H1 (cell line): ENCODE results near the gene RBM45. TPM values are rescaled to one million over a fixed set of nuclear protein-coding genes. Genes with fewer than 3 reads are reported as not detected.

Experiments used
- CTCF ChIA-PET: fragments of 300-600 bp; sonication (Branson Sonifier 250); formaldehyde crosslinking; loops from one replicate; lab custom pipeline; 2021; ENCODE audit not compliant: partially characterized antibody; lab: Charles Lee
- POLR2A ChIA-PET: fragments of 300-600 bp; sonication (Branson Sonifier 250); formaldehyde crosslinking; loops from one replicate; lab custom pipeline; 2021; ENCODE audit warnings: inconsistent platforms; ENCODE audit not compliant: partially characterized antibody; lab: Charles Lee
- DNase-seq, 2 experiments: peaks; one replicate each; pipeline versions ENCODE4 v3.0.0 to v3.0.0-alpha.2; 2010 to 2022; ENCODE audit warnings: low spot score in 2 of 2, low read depth in 1 of 2, mixed read lengths in 1 of 2
- FAIRE-seq: peaks from 2 replicates; lab custom pipeline; 2011; peaks lifted over from hg19 to GRCh38; lab: Jason Lieb, UNC
- H2AFZ ChIP-seq: 2 replicates; pipeline ENCODE4 v1.8.1; 2012; ENCODE audit warnings: low read length, inconsistent platforms
- H2AK5ac ChIP-seq: 2 replicates; pipeline ENCODE4 v1.6.1; 2013; ENCODE audit warnings: low read depth, low read length
- H2BK120ac ChIP-seq: replicated peaks from 2 replicates; pipeline ENCODE3; 2013; ENCODE audit warnings: low read depth, low read length, inconsistent platforms
- H2BK12ac ChIP-seq: 2 replicates; pipeline ENCODE4 v1.6.1; 2013; ENCODE audit warnings: low read depth, low read length
- H2BK15ac ChIP-seq: 2 replicates; pipeline ENCODE4 v1.6.1; 2013; ENCODE audit warnings: low read length
- H2BK20ac ChIP-seq: 2 replicates; pipeline ENCODE4 v1.6.1; 2013; ENCODE audit warnings: low read length
- H2BK5ac ChIP-seq: 2 replicates; pipeline ENCODE4 v1.6.1; 2013; ENCODE audit warnings: low read depth, low read length
- H3K14ac ChIP-seq: 2 replicates; pipeline ENCODE4 v1.6.1; 2013; ENCODE audit warnings: inconsistent platforms; ENCODE audit not compliant: insufficient read length
- H3K18ac ChIP-seq: 2 replicates; pipeline ENCODE4 v1.6.1; 2013; ENCODE audit warnings: low read length; ENCODE audit errors: extremely low read depth
- H3K23ac ChIP-seq: 2 replicates; pipeline ENCODE4 v1.6.1; 2013; ENCODE audit warnings: inconsistent platforms; ENCODE audit not compliant: insufficient read length
- H3K23me2 ChIP-seq: 2 replicates; pipeline ENCODE4 v1.6.1; 2013; ENCODE audit warnings: low read depth, low read length
- H3K27ac ChIP-seq: 2 replicates; pipeline ENCODE4 v1.6.1; 2011; ENCODE audit warnings: low read depth, low read length, inconsistent platforms
- H3K27me3 ChIP-seq, 4 experiments: replicated peaks in 1 of 4; 1 replicate in 1 of 4; 2 replicates in 3 of 4; pipeline versions ENCODE4 v1.6.1 to v1.8.1; 2011 to 2013; ENCODE audit warnings: low read length in 3 of 4, mild to moderate bottlenecking in 3 of 4, inconsistent platforms in 2 of 4, mixed read lengths in 2 of 4, moderate library complexity in 1 of 4; ENCODE audit not compliant: control insufficient read depth in 3 of 4, insufficient read depth in 3 of 4; ENCODE audit errors: extremely low read depth in 1 of 4
- H3K36me3 ChIP-seq, 4 experiments: 2 replicates each; pipeline versions ENCODE4 v1.6.1 to v1.8.1; 2011 to 2013; ENCODE audit warnings: mild to moderate bottlenecking in 4 of 4, low read length in 3 of 4, moderate library complexity in 2 of 4, control low read depth in 1 of 4, inconsistent platforms in 1 of 4; ENCODE audit not compliant: insufficient read depth in 4 of 4, control insufficient read depth in 2 of 4
- H3K4ac ChIP-seq: replicated peaks from 2 replicates; pipeline ENCODE3; 2013; ENCODE audit warnings: low read length, low read depth, mixed read lengths, inconsistent platforms; ENCODE audit not compliant: insufficient read length
- H3K4me1 ChIP-seq, 4 experiments: replicated peaks in 1 of 4; 1 replicate in 1 of 4; 2 replicates in 3 of 4; pipeline versions ENCODE4 v1.6.1 to v1.8.1; 2011 to 2013; ENCODE audit warnings: low read length in 3 of 4, inconsistent platforms in 2 of 4, mixed read lengths in 1 of 4; ENCODE audit not compliant: insufficient read depth in 4 of 4, control insufficient read depth in 3 of 4
- H3K4me2 ChIP-seq, 2 experiments: 2 replicates each; pipeline versions ENCODE4 v1.6.1 to v1.8.1; 2011 to 2013; ENCODE audit warnings: low read depth in 2 of 2, low read length in 2 of 2, control low read depth in 1 of 2, inconsistent platforms in 1 of 2, mild to moderate bottlenecking in 1 of 2; ENCODE audit not compliant: insufficient read depth in 1 of 2
- H3K4me3 ChIP-seq, 4 experiments: fragments of 200-600, 300-600 bp in 1 of 4; sonication (generic), shearing (Covaris generic), sonication (Bioruptor Twin) in 1 of 4; 2 replicates each; pipeline versions ENCODE4 v1.5.1 to v1.8.1; 2011 to 2016; ENCODE audit warnings: low read length in 4 of 4, low read depth in 3 of 4, control low read depth in 2 of 4, inconsistent platforms in 2 of 4, mild to moderate bottlenecking in 2 of 4, mixed read lengths in 1 of 4, moderate library complexity in 1 of 4; ENCODE audit not compliant: insufficient read depth in 2 of 4; ENCODE audit errors: extremely low read depth in 1 of 4
- H3K56ac ChIP-seq: replicated peaks from 2 replicates; pipeline ENCODE3; 2013; ENCODE audit warnings: low read depth, mild to moderate bottlenecking, mixed read lengths, low read length, inconsistent platforms; ENCODE audit not compliant: insufficient read length
- H3K79me1 ChIP-seq: 2 replicates; pipeline ENCODE4 v1.6.1; 2013; ENCODE audit warnings: low read depth, low read length, control low read depth
- H3K79me2 ChIP-seq, 2 experiments: 2 replicates each; pipeline versions ENCODE4 v1.6.1 to v1.8.1; 2012 to 2013; ENCODE audit warnings: low read length in 2 of 2, mild to moderate bottlenecking in 2 of 2, inconsistent platforms in 1 of 2; ENCODE audit not compliant: insufficient read depth in 2 of 2, control insufficient read depth in 1 of 2
- H3K9ac ChIP-seq, 4 experiments: replicated peaks in 1 of 4; 1 replicate in 1 of 4; 2 replicates in 3 of 4; pipeline versions ENCODE4 v1.6.1 to v1.8.1; 2011 to 2013; ENCODE audit warnings: low read depth in 3 of 4, low read length in 3 of 4, control low read depth in 2 of 4, mild to moderate bottlenecking in 2 of 4, moderate library complexity in 2 of 4, inconsistent platforms in 1 of 4; ENCODE audit errors: extremely low read depth in 1 of 4
- H3K9me3 ChIP-seq, 2 experiments: 2 replicates each; pipeline versions ENCODE4 v1.6.1 to v1.8.1; 2012 to 2013; ENCODE audit warnings: mild to moderate bottlenecking in 2 of 2, moderate library complexity in 2 of 2, control low read depth in 1 of 2, inconsistent platforms in 1 of 2, low read depth in 1 of 2, low read length in 1 of 2, mixed read lengths in 1 of 2; ENCODE audit not compliant: insufficient read depth in 2 of 2
- H4K20me1 ChIP-seq, 2 experiments: replicated peaks in 1 of 2; 2 replicates each; pipeline versions ENCODE3 to v1.8.1; 2011 to 2013; ENCODE audit warnings: inconsistent platforms in 2 of 2, low read length in 2 of 2, mild to moderate bottlenecking in 1 of 2; ENCODE audit not compliant: insufficient read depth in 2 of 2, control insufficient read depth in 1 of 2
- H4K5ac ChIP-seq: 2 replicates; pipeline ENCODE4 v1.6.1; 2013; ENCODE audit warnings: low read length, low read depth, mixed read lengths, inconsistent platforms; ENCODE audit not compliant: insufficient read length
- H4K8ac ChIP-seq: 2 replicates; pipeline ENCODE4 v1.8.0; 2013; ENCODE audit warnings: mild to moderate bottlenecking, moderate library complexity, low read length, inconsistent platforms; ENCODE audit not compliant: insufficient read depth; ENCODE audit errors: extremely low read depth
- H4K91ac ChIP-seq: replicated peaks from 2 replicates; pipeline ENCODE3; 2013; ENCODE audit warnings: low read length, mixed read lengths, inconsistent platforms; ENCODE audit not compliant: insufficient read length
- WGBS, 2 experiments: shearing (Covaris generic) in 1 of 2; methylation state at CpG; one replicate each; pipeline versions ENCODE4 v1.1.6 to v1.1.7; 2013 to 2015; ENCODE audit warnings: low lambda C conversion rate in 2 of 2, mixed read lengths in 2 of 2, inconsistent platforms in 1 of 2, low coverage in 1 of 2, missing lambda C conversion rate in 1 of 2; ENCODE audit not compliant: insufficient replicate concordance in 2 of 2, insufficient coverage in 1 of 2, insufficient read length in 1 of 2; ENCODE audit errors: extremely low coverage in 1 of 2, missing lambda C conversion rate in 1 of 2; 5-methylcytosine and 5-hydroxymethylcytosine counted together
- polyA plus RNA-seq, 7 experiments: library from polyadenylated mRNA; depleted of rRNA in 3 of 7; stranded (reverse) in 5 of 7; unstranded in 2 of 7; fragments of >200 nt in 5 of 7; fragments of 200-250 nt in 2 of 7; gene quantifications; 1 replicate in 5 of 7; 2 replicates in 1 of 7; 4 replicates in 1 of 7; pipeline versions ENCODE4 v1.2.1 to v1.2.3, GENCODE V29; 2011 to 2013; ENCODE audit warnings: missing spikeins in 2 of 7, mixed read lengths in 2 of 7
- total RNA-seq: library from RNA; stranded (reverse); fragmentation: NEBNext Ultra II Directional; extraction: Animal tissue kit (Norgen Biotek cat#: 25700); gene quantifications from 2 replicates; pipeline ENCODE4 v1.2.1, GENCODE V29; 2021

RBM45 gene
- total and polyA plus RNA-seq, 2 of the 8 experiments (the other 6 are each of a cell fraction or from before 2014, with no cell fraction given): 4.7 to 10.4 TPM

- Histone ChIP-seq H4K91ac (no peak overlapping the region), H3K79me1 (no peaks in the 10 kb centered on the region), H3K23ac (no peak overlapping the region), H3K18ac (no peak overlapping the region), H3K4me3 (peak overlapping the region in 1 of 4 experiments; percentile 13; a peak in 1 of 8 replicates), H2BK120ac (no peak overlapping the region), H3K27ac (no peak overlapping the region), H3K9me3 (no peaks in the 10 kb centered on the region), H3K4me2 (peak overlapping the region in 1 of 2 experiments; percentile 25; a peak in 1 of 4 replicates), H2BK12ac (no peak overlapping the region), H4K20me1 (no peaks in the 10 kb centered on the region), H3K14ac (no peak overlapping the region), H3K27me3 (no peaks in the 10 kb centered on the region), H2BK15ac (no peak overlapping the region), H2BK20ac (no peak overlapping the region), H3K9ac (no peak overlapping the region), H3K23me2 (no peaks in the 10 kb centered on the region), H3K79me2 (no peaks in the 10 kb centered on the region), H3K4ac (no peak overlapping the region), H4K8ac (no peak overlapping the region), H2BK5ac (no peak overlapping the region), H2AFZ (no peak overlapping the region), H4K5ac (no peak overlapping the region), H3K36me3 (peaks cover 0 to 7% (median under 1%) of the 10 kb centered on the region in 4 experiments; a peak in 2 of 8 replicates), H3K56ac (no peak overlapping the region), H3K4me1 (peaks cover 0 to 2% (median 0%) of the 10 kb centered on the region in 4 experiments; a peak in 1 of 7 replicates), H2AK5ac (no peak overlapping the region)
- WGBS, 2 experiments: 69% methylated on average over 5 of the region's 5 CpGs; no CpG with 5 or more reads in 1 of the 2 experiments
- CTCF ChIA-PET: interaction anchor here (1.6 kb wide), 1 partner anchor 14 kb away, joined by 5 read pairs; the partner anchor contains the start of gene RBM45
- DNase-seq (no peak), FAIRE-seq (no peak)
- POLR2A ChIA-PET: interaction anchor here (1.1 to 1.4 kb wide), 2 partner anchors 13 to 325 kb away, joined by 4 read pairs; partner anchors contain the start of genes PJVK, PRKRA and RBM45
Measured at GRCh38 chr2:178125862-178126261, 13.6 kb downstream of the RBM45 start.
